Mesenchymal stem cell (in vitro differentiated cells and primary cell): Measurements from ENCODE around the gene RBM22.

ENCODE experiments used
- DNase-seq: peaks from one replicate; pipeline ENCODE4 v3.0.0-alpha.2; 2013
- H2AFZ ChIP-seq: one replicate; pipeline ENCODE4 v1.6.1; 2013; ENCODE audit warnings: low read depth, mild to moderate bottlenecking, control low read depth, inconsistent platforms, low read length, moderate library complexity
- H2AK5ac ChIP-seq: 2 replicates; pipeline ENCODE4 v1.6.1; 2013; ENCODE audit warnings: low read length, moderate library complexity, mild to moderate bottlenecking, inconsistent platforms; ENCODE audit not compliant: severe bottlenecking
- H2BK120ac ChIP-seq: one replicate; pipeline ENCODE4 v1.6.1; 2013; ENCODE audit warnings: low read depth, mild to moderate bottlenecking, inconsistent platforms, low read length, moderate library complexity
- H2BK12ac ChIP-seq, 2 experiments: one replicate each; pipeline ENCODE4 v1.6.1; 2013; ENCODE audit warnings: inconsistent platforms in 2 of 2, low read length in 2 of 2, mild to moderate bottlenecking in 2 of 2, moderate library complexity in 2 of 2, control low read depth in 1 of 2
- H2BK15ac ChIP-seq: one replicate; pipeline ENCODE4 v1.6.1; 2013; ENCODE audit warnings: mild to moderate bottlenecking, low read depth, inconsistent platforms; ENCODE audit not compliant: poor library complexity, severe bottlenecking
- H2BK5ac ChIP-seq: 2 replicates; pipeline ENCODE4 v1.6.1; 2013; ENCODE audit warnings: low read depth, mild to moderate bottlenecking, low read length, control low read depth, inconsistent platforms; ENCODE audit not compliant: poor library complexity, severe bottlenecking
- H3K14ac ChIP-seq, 2 experiments: one replicate each; pipeline ENCODE4 v1.6.1; 2013; ENCODE audit warnings: inconsistent platforms in 2 of 2, low read length in 2 of 2, control low read depth in 1 of 2, mild to moderate bottlenecking in 1 of 2, moderate library complexity in 1 of 2
- H3K18ac ChIP-seq, 2 experiments: one replicate each; pipeline ENCODE4 v1.6.1; 2013; ENCODE audit warnings: inconsistent platforms in 2 of 2, low read length in 2 of 2, control low read depth in 1 of 2, low read depth in 1 of 2, mild to moderate bottlenecking in 1 of 2
- H3K23ac ChIP-seq, 2 experiments: one replicate each; pipeline ENCODE4 v1.6.1; 2013; ENCODE audit warnings: inconsistent platforms in 2 of 2, low read length in 2 of 2, mild to moderate bottlenecking in 2 of 2, moderate library complexity in 2 of 2, control low read depth in 1 of 2
- H3K27ac ChIP-seq: 2 replicates; pipeline ENCODE4 v1.5.1; 2013; ENCODE audit warnings: mild to moderate bottlenecking, moderate library complexity, low read length, control low read depth, inconsistent platforms; ENCODE audit not compliant: poor library complexity, severe bottlenecking
- H3K27me3 ChIP-seq, 2 experiments: 2 replicates each; pipeline versions ENCODE4 v1.6.1 to v1.7.0; 2013; ENCODE audit warnings: low read length in 2 of 2, mild to moderate bottlenecking in 2 of 2, moderate library complexity in 2 of 2, control low read depth in 1 of 2, inconsistent platforms in 1 of 2; ENCODE audit not compliant: control insufficient read depth in 1 of 2, insufficient read depth in 1 of 2
- H3K36me3 ChIP-seq, 2 experiments: 2 replicates each; pipeline versions ENCODE4 v1.6.1 to v1.7.0; 2013; ENCODE audit warnings: low read length in 2 of 2, control low read depth in 1 of 2, inconsistent platforms in 1 of 2, low read depth in 1 of 2, mild to moderate bottlenecking in 1 of 2; ENCODE audit not compliant: insufficient read depth in 2 of 2, control insufficient read depth in 1 of 2
- H3K4ac ChIP-seq, 2 experiments: one replicate each; pipeline ENCODE4 v1.6.1; 2013; ENCODE audit warnings: inconsistent platforms in 2 of 2, low read length in 2 of 2, mild to moderate bottlenecking in 2 of 2, moderate library complexity in 2 of 2, control low read depth in 1 of 2, low read depth in 1 of 2
- H3K4me1 ChIP-seq: 2 replicates; pipeline ENCODE4 v1.6.1; 2013; ENCODE audit warnings: low read depth, low read length, control low read depth; ENCODE audit not compliant: control insufficient read depth, insufficient read depth
- H3K4me2 ChIP-seq: 2 replicates; pipeline ENCODE4 v1.6.1; 2013; ENCODE audit warnings: low read length, mild to moderate bottlenecking, inconsistent platforms; ENCODE audit not compliant: poor library complexity, severe bottlenecking
- H3K4me3 ChIP-seq, 2 experiments: 2 replicates each; pipeline versions ENCODE4 v1.5.1 to v1.7.0; 2013; ENCODE audit warnings: low read length in 2 of 2, mild to moderate bottlenecking in 2 of 2, control low read depth in 1 of 2, low read depth in 1 of 2; ENCODE audit not compliant: insufficient read depth in 1 of 2
- H3K79me1 ChIP-seq: replicated peaks from 2 replicates; pipeline ENCODE4 v1.6.1; 2013; ENCODE audit warnings: mild to moderate bottlenecking, control low read depth, low read length, inconsistent platforms; ENCODE audit not compliant: poor library complexity, severe bottlenecking
- H3K9ac ChIP-seq: 2 replicates; pipeline ENCODE4 v1.7.0; 2013; ENCODE audit warnings: mild to moderate bottlenecking, low read length, moderate library complexity
- H3K9me3 ChIP-seq: 2 replicates; pipeline ENCODE4 v1.7.0; 2013; ENCODE audit warnings: mild to moderate bottlenecking, low read length; ENCODE audit not compliant: control insufficient read depth
- H4K8ac ChIP-seq: one replicate; pipeline ENCODE4 v1.6.1; 2013; ENCODE audit warnings: inconsistent platforms, mild to moderate bottlenecking, low read length, moderate library complexity
- H4K91ac ChIP-seq: one replicate; pipeline ENCODE4 v1.6.1; 2013; ENCODE audit warnings: mild to moderate bottlenecking, low read length, inconsistent platforms
- WGBS: methylation state at CpG from one replicate; pipeline ENCODE4 v1.1.7; 2013; ENCODE audit warnings: mixed read lengths; 5-methylcytosine and 5-hydroxymethylcytosine counted together

RBM22 gene

DNA sequence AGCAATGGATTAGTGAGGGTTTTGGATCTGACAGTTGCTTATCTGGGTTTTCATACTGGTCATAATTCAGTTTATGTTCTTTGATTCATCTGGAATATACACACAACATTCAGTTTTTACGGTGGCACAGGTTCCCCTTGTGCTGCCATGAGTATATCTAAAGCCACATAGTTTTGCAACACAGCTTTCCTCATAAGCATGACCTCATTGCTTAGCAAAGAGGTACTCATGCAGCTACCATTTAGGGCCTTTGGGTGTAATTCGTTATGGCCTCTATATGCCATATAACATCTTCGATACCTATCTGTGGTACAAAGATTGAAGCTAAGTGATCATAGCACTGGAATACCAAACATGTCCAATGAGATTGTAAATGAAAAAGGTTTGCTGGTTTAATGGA lies 2.9 kb upstream of the RBM22 start:
- Histone ChIP-seq H3K18ac (no peak overlapping the region), H3K23ac (no peak overlapping the region), H3K36me3 (peaks cover 8 to 30% of the 10 kb centered on the region in 2 experiments), H3K79me1 (no peaks in the 10 kb centered on the region), H3K9me3 (no peaks in the 10 kb centered on the region), H3K4me2 (no peak overlapping the region), H2BK15ac (no peak overlapping the region), H3K9ac (no peak overlapping the region), H3K4ac (no peak overlapping the region), H3K27me3 (no peaks in the 10 kb centered on the region), H4K91ac (no peak overlapping the region), H2BK120ac (no peak overlapping the region), H2AK5ac (no peak overlapping the region), H3K14ac (no peak overlapping the region), H2AFZ (no peak overlapping the region), H2BK12ac (no peak overlapping the region), H3K4me3 (no peak overlapping the region), H4K8ac (no peak overlapping the region), H3K27ac (no peak overlapping the region), H2BK5ac (no peak overlapping the region), H3K4me1 (peaks cover 1% of the 10 kb centered on the region)
- peak; percentile 33 for DNase-seq
- 96% methylated on average over 2 of the region's 3 CpGs for WGBS

- Histone ChIP-seq H3K9ac (peak overlapping the region; percentile 94), H3K14ac (no peak overlapping the region), H3K79me1 (peaks cover 7% of the 10 kb centered on the region), H2AFZ (no peak overlapping the region), H2BK120ac (no peak overlapping the region), H4K91ac (no peak overlapping the region), H3K9me3 (no peaks in the 10 kb centered on the region), H3K27ac (no peak overlapping the region), H3K36me3 (peaks cover 13 to 40% of the 10 kb centered on the region in 2 experiments), H3K23ac (no peak overlapping the region), H3K4me3 (peak overlapping the region; percentile 93 to 95), H3K27me3 (no peaks in the 10 kb centered on the region), H2AK5ac (no peak overlapping the region), H3K18ac (no peak overlapping the region), H3K4me1 (peaks cover 1% of the 10 kb centered on the region), H3K4ac (peak overlapping the region in 1 of 2 experiments; percentile 36), H2BK12ac (no peak overlapping the region), H2BK15ac (no peak overlapping the region), H4K8ac (no peak overlapping the region), H3K4me2 (peak overlapping the region; percentile 59), H2BK5ac (no peak overlapping the region)
- DNase-seq: no peak
- 13% methylated on average over 15 of the region's 15 CpGs for WGBS
These were observed 642 bp downstream of the RBM22 start for GRCh38 chr5:150700246-150700593.

- no peak overlapping the region for H3K14ac ChIP-seq
- H2AK5ac ChIP-seq: no peak overlapping the region
- no peak overlapping the region for H3K18ac ChIP-seq
- no peak overlapping the region for H2BK15ac ChIP-seq
- H3K9ac ChIP-seq: no peak overlapping the region
- H3K23ac ChIP-seq: no peak overlapping the region
- H2BK5ac ChIP-seq: no peak overlapping the region
- no peak overlapping the region for H2BK120ac ChIP-seq
- no peak overlapping the region for H4K91ac ChIP-seq
- H3K36me3 ChIP-seq: peaks cover 38 to 90% of the 10 kb centered on the region in 2 experiments
- H3K9me3 ChIP-seq: no peaks in the 10 kb centered on the region
- peaks cover 9% of the 10 kb centered on the region for H3K79me1 ChIP-seq
- DNase-seq: no peak
- no peak overlapping the region for H3K4me3 ChIP-seq
- 94% methylated on average over 2 of the region's 3 CpGs for WGBS
- H3K4me2 ChIP-seq: no peak overlapping the region
- H4K8ac ChIP-seq: no peak overlapping the region
- peaks cover 1% of the 10 kb centered on the region for H3K4me1 ChIP-seq
- H3K4ac ChIP-seq: no peak overlapping the region
- no peak overlapping the region for H2BK12ac ChIP-seq
- H3K27me3 ChIP-seq: no peaks in the 10 kb centered on the region
- no peak overlapping the region for H2AFZ ChIP-seq
- no peak overlapping the region for H3K27ac ChIP-seq
These were observed 6.2 kb downstream of the RBM22 start for GRCh38 chr5:150694612-150695011.

DNA sequence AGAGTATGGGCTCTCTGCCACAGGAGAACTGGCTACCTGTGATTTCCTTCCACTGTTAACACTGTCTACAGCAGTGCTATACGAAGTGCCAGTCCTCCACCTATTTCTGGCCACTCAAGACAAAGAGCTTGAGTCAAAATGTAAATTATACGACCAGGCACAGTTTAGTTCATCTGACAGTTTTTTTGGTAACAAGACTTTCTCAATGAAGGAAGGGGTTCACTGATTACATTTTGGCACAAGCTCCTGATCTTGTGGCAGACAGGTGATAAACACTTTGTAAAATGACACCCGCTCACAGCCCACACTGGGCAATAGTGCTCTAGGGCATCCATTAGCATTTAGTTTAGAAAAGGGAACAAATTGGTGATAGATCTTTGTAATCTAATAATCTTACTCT lies 8.6 kb downstream of the RBM22 start:
- Histone ChIP-seq H3K18ac (no peak overlapping the region), H2AFZ (no peak overlapping the region), H3K4ac (no peak overlapping the region), H3K4me3 (no peak overlapping the region), H3K79me1 (peaks cover 2% of the 10 kb centered on the region), H2BK15ac (no peak overlapping the region), H4K8ac (no peak overlapping the region), H3K14ac (no peak overlapping the region), H3K27ac (no peak overlapping the region), H3K4me1 (no peaks in the 10 kb centered on the region), H3K23ac (no peak overlapping the region), H3K27me3 (no peaks in the 10 kb centered on the region), H3K9ac (no peak overlapping the region), H3K9me3 (no peaks in the 10 kb centered on the region), H2BK120ac (no peak overlapping the region), H3K36me3 (peaks cover 31 to 80% of the 10 kb centered on the region in 2 experiments), H3K4me2 (no peak overlapping the region), H2BK5ac (no peak overlapping the region), H4K91ac (no peak overlapping the region), H2BK12ac (no peak overlapping the region), H2AK5ac (no peak overlapping the region)
- 100% methylated on average over 2 of the region's 3 CpGs for WGBS
- DNase-seq: no peak
